Measurements from ENCODE around the gene PLB1.

Gene PLB1

DNA sequence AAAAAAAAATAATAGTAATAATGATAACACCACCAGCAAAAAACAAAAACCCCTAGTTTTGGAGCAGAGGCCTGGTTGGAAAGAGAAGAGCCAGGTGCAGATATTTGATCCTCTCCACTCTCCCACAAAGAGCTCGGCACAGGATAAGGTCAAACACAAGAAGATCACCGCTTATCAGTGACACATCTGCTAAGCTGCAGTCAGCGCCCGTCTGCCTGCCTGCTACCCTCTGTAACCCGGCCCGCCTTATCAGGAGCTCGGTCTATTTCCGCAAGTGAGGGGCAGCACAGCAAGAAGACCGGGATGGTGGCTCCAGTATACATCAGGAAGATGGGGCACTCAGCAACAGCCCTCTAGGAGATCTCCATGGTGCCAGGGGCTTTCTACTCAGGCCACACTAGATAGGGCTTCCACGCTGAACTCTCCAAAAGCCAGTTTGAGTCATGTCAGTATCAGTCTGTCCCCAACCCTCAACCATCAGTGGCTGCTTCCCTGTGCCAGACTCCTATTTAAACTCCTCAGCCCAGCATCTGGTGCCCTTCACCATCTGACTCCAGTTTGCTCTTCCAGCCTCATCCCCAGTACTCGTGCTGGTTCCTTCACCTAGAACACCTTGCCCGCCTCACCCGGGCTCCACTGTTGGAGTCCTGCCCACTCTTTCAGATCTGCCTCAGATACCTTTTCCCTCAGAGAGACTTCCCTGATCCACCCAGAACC lies 188.4 kb downstream of the PLB1 start:
- no peak overlapping the region for H3K27ac Mint-ChIP-seq
- H3K4me1 Mint-ChIP-seq, result peaks cover 30% of the 10 kb centered on the region
- CTCF ChIA-PET, result interaction anchor here (0.6 to 1.6 kb wide), 2 partner anchors 49 to 90 kb away, joined by 4 to 5 read pairs; no protein-coding TSS in a partner anchor
- H3K36me3 Mint-ChIP-seq, result no peaks in the 10 kb centered on the region
- no peaks in the 10 kb centered on the region for H3K9me3 Mint-ChIP-seq
- H3K27me3 Mint-ChIP-seq, result peaks cover 8% of the 10 kb centered on the region
- no peak for DNase-seq
- H3K4me3 Mint-ChIP-seq, result no peak overlapping the region

DNA sequence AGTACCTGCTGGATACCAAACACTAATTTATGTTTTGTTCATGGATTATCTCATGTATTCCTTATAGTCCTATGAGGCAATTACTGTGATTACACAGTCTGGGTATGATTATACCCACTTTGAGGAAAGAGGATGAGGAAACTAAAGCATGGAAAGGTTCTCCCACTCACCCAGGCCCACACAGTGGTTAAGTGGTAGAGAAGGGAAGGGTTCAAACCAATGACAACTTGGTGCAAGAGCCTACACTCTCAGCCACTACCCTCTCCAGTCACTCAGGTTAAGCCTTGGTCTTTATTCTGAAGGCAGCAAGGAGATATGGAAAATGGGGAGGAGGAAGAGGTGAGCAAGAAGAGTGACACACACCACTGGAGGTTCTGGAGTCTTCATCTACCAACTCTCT lies 191.3 kb downstream of the PLB1 start:
- CTCF ChIA-PET, result interaction anchor here (1.0 kb wide), 1 partner anchor 42 kb away, joined by 3 read pairs; no protein-coding TSS in a partner anchor
- H3K27me3 Mint-ChIP-seq, result peaks cover 21% of the 10 kb centered on the region
- H3K4me3 Mint-ChIP-seq, result no peak overlapping the region
- no peaks in the 10 kb centered on the region for H3K36me3 Mint-ChIP-seq
- DNase-seq, result no peak
- H3K9me3 Mint-ChIP-seq, result no peaks in the 10 kb centered on the region
- no peak overlapping the region for H3K27ac Mint-ChIP-seq
- peaks cover 12% of the 10 kb centered on the region for H3K4me1 Mint-ChIP-seq

DNA sequence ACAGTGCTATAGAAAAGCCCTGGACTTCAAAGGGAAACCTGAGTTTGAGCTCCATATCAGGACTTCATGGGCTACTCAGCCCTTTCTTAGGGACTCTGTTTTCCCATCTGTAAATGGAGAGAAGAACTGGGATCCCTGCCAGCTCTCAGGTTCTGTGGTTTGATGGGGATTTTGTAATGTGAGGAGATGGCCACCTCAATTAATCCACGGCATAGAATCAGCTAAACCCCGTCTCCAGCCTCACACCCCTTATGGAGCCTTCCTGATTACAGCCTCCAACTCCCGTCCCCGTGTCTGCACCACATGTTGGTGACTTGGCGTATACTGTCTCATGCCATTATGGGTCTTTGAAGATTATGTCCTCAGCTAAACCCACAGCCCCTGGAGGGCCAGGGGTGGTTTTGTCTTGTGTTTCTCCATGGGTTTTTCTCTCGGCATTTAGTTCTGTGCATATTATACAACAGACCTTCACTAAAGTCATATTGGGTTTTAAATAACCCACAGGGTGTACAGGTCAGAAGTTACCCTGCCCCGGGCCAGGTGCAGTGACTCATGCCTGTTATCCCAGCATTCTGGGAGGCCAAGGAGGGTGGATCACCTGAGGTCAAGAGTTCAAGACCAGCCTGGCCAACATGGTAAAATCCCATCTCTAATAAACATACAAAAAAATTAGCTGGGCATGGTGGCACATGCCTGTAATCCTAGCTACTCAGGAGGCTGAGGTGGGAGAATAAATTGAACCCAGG lies 192.0 kb downstream of the PLB1 start:
- Mint-ChIP-seq H3K27ac (no peak overlapping the region), H3K9me3 (no peaks in the 10 kb centered on the region), H3K4me1 (peaks cover 12% of the 10 kb centered on the region), H3K36me3 (no peaks in the 10 kb centered on the region), H3K4me3 (no peak overlapping the region), H3K27me3 (peaks cover 21% of the 10 kb centered on the region)
- CTCF ChIA-PET, result interaction anchor here (0.9 to 1.0 kb wide), 2 partner anchors 10 to 42 kb away, joined by 3 read pairs; no protein-coding TSS in a partner anchor
- DNase-seq, result no peak

DNA sequence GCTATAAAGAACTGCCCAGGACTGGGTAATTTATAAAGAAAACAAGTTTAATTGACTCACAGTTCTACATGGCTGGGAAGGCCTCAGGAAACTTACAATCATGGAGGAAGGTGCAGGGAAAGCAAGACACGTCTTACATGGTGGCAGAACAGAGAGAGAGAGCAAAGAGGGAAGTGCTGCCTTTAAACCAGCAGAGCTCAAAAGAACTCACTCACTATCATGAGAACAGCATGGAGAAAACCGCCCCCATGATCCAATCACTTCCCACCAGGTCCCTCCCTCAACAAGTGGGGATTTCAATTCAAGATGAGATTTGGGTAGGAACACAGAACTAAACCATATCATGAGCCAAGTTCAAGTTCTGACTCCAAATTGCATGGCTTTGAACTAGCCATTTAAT lies 193.0 kb downstream of the PLB1 start:
- no peak overlapping the region for H3K27ac Mint-ChIP-seq
- CTCF ChIA-PET, result no interaction called here
- no peaks in the 10 kb centered on the region for H3K9me3 Mint-ChIP-seq
- no peak overlapping the region for H3K4me3 Mint-ChIP-seq
- no peak for DNase-seq
- no peaks in the 10 kb centered on the region for H3K36me3 Mint-ChIP-seq
- H3K4me1 Mint-ChIP-seq, result peaks cover 12% of the 10 kb centered on the region
- H3K27me3 Mint-ChIP-seq, result peaks cover 28% of the 10 kb centered on the region

DNA sequence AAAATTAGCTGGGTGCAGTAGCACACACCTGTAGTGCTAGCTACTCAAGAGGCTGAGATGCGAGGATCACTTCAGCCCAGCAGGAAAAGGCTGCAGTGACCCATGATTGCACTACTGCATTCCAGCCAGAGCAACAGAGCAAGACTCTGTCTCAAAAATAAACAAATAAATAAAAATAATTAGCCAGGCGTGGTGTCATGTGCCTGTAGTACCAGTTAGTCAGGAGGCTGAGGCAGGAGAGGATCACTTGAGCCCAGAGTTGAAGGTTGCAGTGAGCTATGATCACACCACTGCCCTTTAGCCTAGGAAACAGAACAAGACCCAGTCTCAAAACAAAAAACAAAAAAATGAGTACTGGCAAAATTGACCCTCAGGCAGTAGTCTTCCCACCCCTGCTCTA lies 193.9 kb downstream of the PLB1 start:
- CTCF ChIA-PET, result no interaction called here
- no peak for DNase-seq
- Mint-ChIP-seq H3K4me3 (no peak overlapping the region), H3K9me3 (no peaks in the 10 kb centered on the region), H3K36me3 (no peaks in the 10 kb centered on the region), H3K27ac (no peak overlapping the region), H3K4me1 (peaks cover 7% of the 10 kb centered on the region), H3K27me3 (peaks cover 26% of the 10 kb centered on the region)

DNA sequence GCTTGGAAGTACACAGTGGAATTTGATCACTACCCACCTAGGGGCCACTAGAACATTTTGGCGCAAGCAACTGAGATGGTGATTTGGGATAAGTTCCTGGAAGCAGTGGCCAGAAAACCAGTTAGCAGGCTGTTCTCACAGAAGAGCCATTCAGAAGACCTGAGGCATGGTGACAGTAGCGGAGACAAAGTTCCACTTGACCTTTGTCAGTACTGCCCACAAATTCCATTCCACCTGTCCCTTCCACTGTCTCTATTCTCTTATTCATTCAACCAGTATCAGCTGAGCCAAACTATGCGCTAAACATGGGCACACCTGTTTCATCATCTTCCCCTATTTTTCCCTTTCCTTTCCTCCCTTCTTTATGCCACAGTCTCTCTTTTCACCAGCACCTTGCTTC lies 196.6 kb downstream of the PLB1 start:
- CTCF ChIA-PET, result no interaction called here
- H3K4me3 Mint-ChIP-seq, result no peak overlapping the region
- no peaks in the 10 kb centered on the region for H3K4me1 Mint-ChIP-seq
- H3K36me3 Mint-ChIP-seq, result no peaks in the 10 kb centered on the region
- peaks cover 26% of the 10 kb centered on the region for H3K27me3 Mint-ChIP-seq
- no peaks in the 10 kb centered on the region for H3K9me3 Mint-ChIP-seq
- no peak for DNase-seq
- no peak overlapping the region for H3K27ac Mint-ChIP-seq

DNA sequence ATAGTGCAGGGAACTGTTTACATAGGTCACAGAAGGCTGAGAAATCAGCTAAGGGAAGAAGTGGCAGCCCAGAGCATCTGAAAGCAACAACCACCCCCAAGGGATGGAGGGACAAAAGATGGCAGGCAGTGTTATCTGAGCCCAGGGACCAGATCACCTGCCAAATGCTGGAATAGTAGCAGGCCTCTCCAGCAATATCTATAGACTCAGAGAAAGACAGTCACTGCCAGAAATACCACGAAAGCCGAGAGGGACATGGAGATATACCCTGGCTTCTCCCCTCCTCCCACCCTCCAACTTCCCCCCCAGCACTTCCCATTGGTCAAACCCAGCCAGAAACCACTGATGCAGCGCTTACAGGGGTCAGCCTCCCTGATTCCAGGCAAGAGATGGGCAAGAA lies 197.4 kb downstream of the PLB1 start:
- no peaks in the 10 kb centered on the region for H3K9me3 Mint-ChIP-seq
- H3K4me1 Mint-ChIP-seq, result no peaks in the 10 kb centered on the region
- no peak overlapping the region for H3K27ac Mint-ChIP-seq
- peaks cover 26% of the 10 kb centered on the region for H3K27me3 Mint-ChIP-seq
- no peak for DNase-seq
- no peak overlapping the region for H3K4me3 Mint-ChIP-seq
- CTCF ChIA-PET, result no interaction called here
- H3K36me3 Mint-ChIP-seq, result no peaks in the 10 kb centered on the region

Data from activated naive CD4-positive, alpha-beta T cell treated with anti-CD3 and anti-CD28 coated beads, Interleukin-2, amount 10 ng/mL, durations not matched to agents 7 days and 5 days (primary cell).